HepG2 (cell line): ENCODE results near the gene COQ10B. TPM values are rescaled to one million over a fixed set of nuclear protein-coding genes. Genes with fewer than 3 reads are reported as not detected.

Source experiments
- CREM ChIP-seq, 2 experiments: sonication (generic) in 1 of 2; formaldehyde crosslinking in 1 of 2; IDR thresholded peaks; 2 replicates each; pipeline versions ENCODE4 v1.4.0 to v1.6.1; 2016 to 2020; ENCODE audit warnings: antibody characterized with exemption in 1 of 2, mild to moderate bottlenecking in 1 of 2, missing genetic modification reagents in 1 of 2
- HMG20A ChIP-seq: IDR thresholded peaks from 2 replicates; pipeline ENCODE4 v1.6.1; 2016; ENCODE audit warnings: borderline replicate concordance
- HNF4G ChIP-seq, 2 experiments: sonication (generic) in 1 of 2; formaldehyde crosslinking in 1 of 2; IDR thresholded peaks; 2 replicates each; pipeline versions ENCODE4 v1.4.0 to v1.6.1; 2011 to 2020; ENCODE audit warnings: borderline replicate concordance in 2 of 2, low read depth in 2 of 2, mild to moderate bottlenecking in 2 of 2, low read length in 1 of 2, missing genetic modification reagents in 1 of 2, moderate library complexity in 1 of 2
- KAT7 ChIP-seq: IDR thresholded peaks from 2 replicates; pipeline ENCODE4 v1.6.1; 2018; ENCODE audit warnings: borderline replicate concordance, missing compliant biosample characterization
- MBD4 ChIP-seq: IDR thresholded peaks from 2 replicates; pipeline ENCODE4 v1.6.1; 2012; ENCODE audit warnings: low read length, inconsistent platforms, borderline replicate concordance
- PAXIP1 ChIP-seq: sonication (generic); formaldehyde crosslinking; conservative IDR thresholded peaks from 2 replicates; pipeline ENCODE4 v1.4.0; 2020; ENCODE audit warnings: mild to moderate bottlenecking, missing genetic modification reagents, moderate library complexity
- REXO4 ChIP-seq: sonication (generic); formaldehyde crosslinking; IDR thresholded peaks from 2 replicates; pipeline ENCODE4 v1.8.0; 2022; ENCODE audit warnings: missing genetic modification reagents, mild to moderate bottlenecking, borderline replicate concordance
- RNF2 ChIP-seq: fragments of 450-650 bp; conservative IDR thresholded peaks from 2 replicates; pipeline ENCODE4 v1.6.1; 2016; ENCODE audit warnings: low read depth
- SPEN ChIP-seq: sonication (generic); formaldehyde crosslinking; IDR thresholded peaks from 2 replicates; pipeline ENCODE4 v1.5.1; 2020; ENCODE audit warnings: low read depth, mild to moderate bottlenecking, missing genetic modification reagents
- THYN1 ChIP-seq: sonication (generic); formaldehyde crosslinking; IDR thresholded peaks from 2 replicates; pipeline ENCODE4 v1.8.1; 2023; ENCODE audit warnings: low read depth, mild to moderate bottlenecking, moderate library complexity, missing genetic modification reagents, borderline replicate concordance
- TSC22D2 ChIP-seq: sonication (generic); formaldehyde crosslinking; IDR thresholded peaks from 2 replicates; pipeline ENCODE4 v1.5.1; 2020; ENCODE audit warnings: missing genetic modification reagents, mild to moderate bottlenecking, borderline replicate concordance
- ZBTB46 ChIP-seq: sonication (generic); formaldehyde crosslinking; IDR thresholded peaks from 2 replicates; pipeline ENCODE4 v1.4.0; 2020; ENCODE audit warnings: mild to moderate bottlenecking, missing genetic modification reagents, borderline replicate concordance
- ZNF225 ChIP-seq: sonication (generic); formaldehyde crosslinking; IDR thresholded peaks from 2 replicates; pipeline ENCODE4 v1.4.0; 2020; ENCODE audit warnings: mild to moderate bottlenecking, missing genetic modification reagents
- ZNF768 ChIP-seq: sonication (generic); formaldehyde crosslinking; IDR thresholded peaks from 2 replicates; pipeline ENCODE4 v1.4.0; 2020; ENCODE audit warnings: missing genetic modification reagents
- polyA plus RNA-seq, 8 experiments: library from polyadenylated mRNA; depleted of rRNA in 3 of 8; stranded (reverse) in 7 of 8; unstranded in 1 of 8; fragments of >200 nt; fragmentation: Illumina TruSeq in 4 of 8; extraction: Trizol in 4 of 8; gene quantifications; 2 replicates each; pipeline versions ENCODE4 v1.2.1 to v1.2.3, GENCODE V29; 2011 to 2016; ENCODE audit warnings: low read depth in 4 of 8, missing spikeins in 1 of 8, mixed read lengths in 1 of 8; ENCODE audit not compliant: insufficient read depth in 1 of 8
- total RNA-seq, 5 experiments: library from RNA; depleted of rRNA; stranded (reverse); fragments of >200 nt; fragmentation: Illumina TruSeq; extraction: Trizol; gene quantifications; 2 replicates each; pipeline ENCODE4 v1.2.3, GENCODE V29; 2016; ENCODE audit warnings: low read depth in 1 of 5
- TF ChIP-seq, protein P1 (sequence below): sonication (generic); formaldehyde crosslinking; IDR thresholded peaks from 2 replicates; pipeline ENCODE4 v1.4.0; 2020; ENCODE audit warnings: missing genetic modification reagents, mild to moderate bottlenecking, borderline replicate concordance

COQ10B gene
- total and polyA plus RNA-seq, 2 of the 13 experiments (the other 11 are each of a cell fraction or from before 2014, with no cell fraction given): 4.6 to 34.9 TPM

DNA sequence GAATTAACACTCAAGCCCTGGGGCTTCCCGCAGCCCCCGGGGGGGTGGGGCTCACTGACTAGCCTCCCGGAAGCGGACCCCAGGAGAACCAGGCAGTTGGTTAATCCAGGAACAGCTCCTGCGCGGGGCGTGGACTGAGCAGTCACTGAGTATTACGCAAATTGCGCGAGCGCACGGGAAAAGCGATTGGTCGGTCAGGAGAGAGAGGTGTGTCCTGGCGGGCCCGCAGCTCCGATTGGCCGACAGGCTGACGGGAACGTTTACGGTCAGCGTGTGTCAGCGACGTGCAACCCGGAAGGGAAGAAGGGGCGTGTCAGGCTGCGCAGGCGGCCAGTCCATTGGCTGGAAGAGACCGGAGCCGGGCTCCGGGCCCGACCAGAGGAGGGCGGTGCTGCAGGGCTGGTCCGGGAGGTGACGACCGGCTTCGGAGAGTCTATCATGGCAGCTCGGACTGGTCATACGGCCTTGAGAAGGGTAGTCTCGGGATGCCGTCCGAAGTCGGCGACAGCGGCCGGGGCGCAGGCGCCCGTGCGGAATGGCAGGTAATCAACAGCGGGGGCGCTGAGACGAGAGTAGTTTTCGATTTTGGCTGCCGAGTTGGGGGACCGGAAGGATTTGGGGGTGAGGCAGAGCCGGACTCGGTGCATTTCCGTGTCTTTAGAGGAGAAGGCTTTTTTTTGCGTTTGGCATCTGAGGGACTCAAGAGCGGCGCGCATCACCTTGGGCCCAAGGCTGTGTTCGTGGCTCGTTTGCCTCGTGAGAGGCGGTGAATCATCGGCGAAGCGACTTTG lies at the start of gene COQ10B (continued):
- TF ChIP-seq PAXIP1 (CRISPR knock-in tag): peak; percentile 79
- TF ChIP-seq THYN1: no peak
- TF ChIP-seq HNF4G (IDR thresholded peaks at IDR 0.05; ENCODE audit: borderline replicate concordance, low read depth, low read length): no peak
- 0 out of 2 replicates have a peak, but pooled peaks have one; percentile 29 for TF ChIP-seq HNF4G (CRISPR knock-in tag; IDR thresholded peaks at IDR 0.05; ENCODE audit: borderline replicate concordance, low read depth)
- peak; percentile 64; the same call in 1 of the 2 replicates for TF ChIP-seq TSC22D2 (CRISPR knock-in tag)
- TF ChIP-seq ZBTB46: peak; percentile 38; the same call in 1 of the 2 replicates
- peak; percentile 66; the same call in 1 of the 2 replicates for TF ChIP-seq RNF2
- TF ChIP-seq MBD4: no peak; the same call in 1 of the 2 replicates
- TF ChIP-seq ZNF768 (CRISPR knock-in tag): peak; percentile 64; the same call in 1 of the 2 replicates
- TF ChIP-seq, protein P1, sequence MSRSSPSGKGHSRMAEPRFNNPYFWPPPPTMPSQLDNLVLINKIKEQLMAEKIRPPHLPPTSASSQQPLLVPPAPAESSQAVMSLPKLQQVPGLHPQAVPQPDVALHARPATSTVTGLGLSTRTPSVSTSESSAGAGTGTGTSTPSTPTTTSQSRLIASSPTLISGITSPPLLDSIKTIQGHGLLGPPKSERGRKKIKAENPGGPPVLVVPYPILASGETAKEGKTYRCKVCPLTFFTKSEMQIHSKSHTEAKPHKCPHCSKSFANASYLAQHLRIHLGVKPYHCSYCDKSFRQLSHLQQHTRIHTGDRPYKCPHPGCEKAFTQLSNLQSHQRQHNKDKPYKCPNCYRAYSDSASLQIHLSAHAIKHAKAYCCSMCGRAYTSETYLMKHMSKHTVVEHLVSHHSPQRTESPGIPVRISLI (CRISPR knock-in tag): peak; percentile 54; the same call in 1 of the 2 replicates
- peak; percentile 90 for TF ChIP-seq ZNF225 (CRISPR knock-in tag)
- no peak for TF ChIP-seq REXO4 (CRISPR knock-in tag)
- TF ChIP-seq SPEN: peak; percentile 80
- peak; percentile 78; the same call in 1 of the 2 replicates for TF ChIP-seq KAT7 (CRISPR knock-in tag)
- TF ChIP-seq HMG20A: no peak; the same call in 1 of the 2 replicates
- TF ChIP-seq CREM (IDR thresholded peaks at IDR 0.05): peak; percentile 95
- TF ChIP-seq CREM (CRISPR knock-in tag; IDR thresholded peaks at IDR 0.05): no peak
